HG03469 (cell line): ENCODE data around the gene POLD2.

Source experiments
- ATAC-seq: cut with Tn5 transposase; IDR thresholded peaks from one replicate; pipeline ENCODE4 v1.9.1; 2021; ENCODE audit warnings: mild to moderate bottlenecking, moderate library complexity, moderate number of reproducible peaks; ENCODE audit not compliant: unreplicated experiment

The POLD2 gene

GRCh38 chr7:44084701-44085100 is 38.6 kb downstream of the POLD2 start:
- ATAC-seq = no peak

DNA sequence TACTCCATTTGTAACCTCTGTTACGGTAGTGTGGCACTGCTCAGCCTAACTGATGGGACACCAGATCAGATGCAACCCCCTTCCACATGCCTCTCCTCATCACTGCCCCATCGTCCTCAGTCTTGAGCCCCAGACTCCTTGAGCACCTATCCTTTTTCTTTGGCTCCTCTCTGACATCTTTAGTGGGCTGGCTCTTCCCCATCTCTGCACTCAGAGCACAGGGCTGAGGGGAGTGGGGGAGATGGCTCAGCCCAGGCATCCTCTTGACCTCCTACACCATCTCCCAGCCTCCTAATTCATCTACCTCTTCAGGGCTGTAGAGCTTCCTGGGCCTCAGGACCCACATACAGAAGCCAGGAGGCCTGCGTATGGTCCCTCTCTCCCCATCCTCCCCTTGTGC is 39.6 kb downstream of the POLD2 start:
- no peak for ATAC-seq

- ATAC-seq = peak; percentile 72
Observed at GRCh38 chr7:44082541-44083207, 40.7 kb downstream of the POLD2 start.

GRCh38 chr7:44081266-44081748 is 42.0 kb downstream of the POLD2 start:
- no peak for ATAC-seq

GRCh38 chr7:44080686-44081265 is 42.6 kb downstream of the POLD2 start:
- no peak for ATAC-seq

GRCh38 chr7:44080118-44080517 is 43.2 kb downstream of the POLD2 start:
- ATAC-seq = no peak

DNA sequence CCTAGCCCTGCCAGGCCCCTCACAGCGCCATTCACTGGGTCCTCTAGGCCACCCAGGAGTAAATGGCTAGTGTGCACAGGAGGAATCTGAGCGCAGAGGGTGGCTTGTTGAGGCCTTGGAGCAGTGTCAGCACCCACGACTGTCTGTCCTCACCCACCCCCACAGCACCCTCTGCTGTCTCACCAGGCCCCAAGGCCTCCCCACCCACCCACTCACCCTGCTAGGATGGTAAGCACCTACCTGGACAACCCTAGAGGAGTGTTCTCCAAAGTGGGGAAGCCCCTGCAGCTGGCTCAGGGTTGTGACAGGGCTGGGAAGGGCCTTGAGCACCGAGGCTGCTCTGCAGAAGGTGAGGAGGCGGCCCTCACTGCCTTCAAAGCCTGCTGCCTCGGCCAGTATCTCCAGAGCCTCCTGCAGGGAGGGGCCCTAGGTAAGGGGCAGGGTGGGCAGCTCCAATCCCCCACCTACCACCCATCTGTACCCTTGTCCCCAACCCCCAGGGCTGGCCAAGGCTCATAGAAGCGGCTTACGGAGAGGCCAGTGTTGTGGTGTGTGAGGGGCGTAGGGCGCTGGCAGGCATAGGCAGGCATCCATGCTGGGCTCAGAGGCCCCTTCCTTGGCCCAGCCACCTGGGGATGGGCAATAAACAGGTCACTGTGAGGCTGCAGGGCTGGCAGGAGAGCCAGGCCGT is 43.9 kb downstream of the POLD2 start:
- no peak for ATAC-seq

GRCh38 chr7:44078521-44078920 is 44.8 kb downstream of the POLD2 start:
- ATAC-seq = no peak

DNA sequence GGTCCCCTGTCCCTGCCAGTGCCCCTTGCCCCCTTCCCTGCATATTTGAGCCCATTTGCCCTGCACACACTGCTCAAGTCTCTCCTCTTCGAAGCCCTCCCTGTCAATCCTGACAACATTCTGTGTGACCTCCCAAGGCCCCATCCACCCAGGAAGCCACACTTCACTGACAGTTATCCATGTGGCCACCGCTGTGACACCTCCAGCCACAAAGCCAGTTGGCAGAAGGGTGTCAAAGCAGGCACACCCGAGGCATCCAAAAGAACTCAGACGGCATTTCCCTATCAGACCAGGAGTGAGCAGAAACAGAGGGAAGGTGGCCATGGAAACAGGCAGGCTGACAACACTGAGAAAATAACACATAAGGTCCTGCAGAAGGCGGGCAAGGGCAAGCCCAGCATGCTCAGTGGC is 45.7 kb downstream of the POLD2 start:
- no peak for ATAC-seq

DNA sequence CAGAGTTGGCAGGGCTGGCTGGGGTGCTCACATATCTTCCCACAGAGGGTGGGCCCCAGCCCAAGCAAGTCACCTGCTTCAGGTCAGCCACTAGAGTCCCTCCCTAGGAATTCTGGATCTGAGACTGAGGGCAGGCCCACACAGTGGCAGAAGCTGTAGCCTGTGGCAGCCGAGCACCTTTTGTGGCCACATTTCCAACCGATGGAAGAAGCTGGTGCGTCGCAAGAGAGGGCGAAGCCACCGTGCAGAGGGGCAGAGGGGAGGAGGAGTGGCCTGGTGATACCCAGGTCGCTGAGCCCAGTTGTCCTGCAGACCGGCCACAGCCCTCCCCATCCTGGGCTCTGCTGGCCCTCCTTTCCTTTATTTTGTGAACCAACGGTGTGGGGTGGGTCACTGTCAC is 46.3 kb downstream of the POLD2 start:
- ATAC-seq = no peak

DNA sequence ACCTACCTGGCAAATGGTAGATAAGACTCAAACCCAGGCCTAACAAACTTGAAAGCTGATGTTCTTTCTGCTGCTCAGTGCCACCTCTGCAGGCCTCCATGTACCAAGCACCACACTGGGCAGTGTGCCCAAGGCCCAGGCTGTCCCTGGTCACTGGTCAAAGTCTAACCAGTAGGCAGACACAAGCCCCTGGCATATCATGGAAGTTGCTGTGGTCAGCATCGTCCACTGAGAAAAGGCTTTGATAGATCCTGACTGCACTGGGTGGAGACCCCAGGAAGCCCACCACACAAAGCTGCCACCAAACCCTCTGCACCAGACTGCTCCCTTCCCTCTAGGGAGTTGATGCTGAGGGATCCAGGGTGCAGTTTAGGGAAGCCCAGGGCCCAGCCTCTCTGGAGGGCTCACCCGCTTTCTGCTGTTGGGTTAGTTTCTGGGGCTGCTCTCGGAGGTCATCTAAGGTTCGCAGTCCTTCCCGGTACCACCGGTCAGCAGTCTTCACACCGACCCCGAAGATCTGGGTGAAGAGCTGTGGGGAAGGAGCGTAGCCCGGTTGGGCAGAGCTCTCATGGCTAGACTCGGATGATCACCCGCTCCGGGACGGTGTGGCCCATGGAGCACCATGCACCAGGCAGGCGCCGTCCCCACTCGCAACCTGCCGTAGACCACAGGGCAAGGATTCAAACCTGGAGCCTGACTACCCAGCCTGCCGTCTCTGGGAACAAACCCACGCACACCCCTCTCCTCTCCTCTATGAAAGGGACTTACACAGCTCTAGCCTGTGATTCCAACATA is 47.0 kb downstream of the POLD2 start:
- ATAC-seq = no peak

DNA sequence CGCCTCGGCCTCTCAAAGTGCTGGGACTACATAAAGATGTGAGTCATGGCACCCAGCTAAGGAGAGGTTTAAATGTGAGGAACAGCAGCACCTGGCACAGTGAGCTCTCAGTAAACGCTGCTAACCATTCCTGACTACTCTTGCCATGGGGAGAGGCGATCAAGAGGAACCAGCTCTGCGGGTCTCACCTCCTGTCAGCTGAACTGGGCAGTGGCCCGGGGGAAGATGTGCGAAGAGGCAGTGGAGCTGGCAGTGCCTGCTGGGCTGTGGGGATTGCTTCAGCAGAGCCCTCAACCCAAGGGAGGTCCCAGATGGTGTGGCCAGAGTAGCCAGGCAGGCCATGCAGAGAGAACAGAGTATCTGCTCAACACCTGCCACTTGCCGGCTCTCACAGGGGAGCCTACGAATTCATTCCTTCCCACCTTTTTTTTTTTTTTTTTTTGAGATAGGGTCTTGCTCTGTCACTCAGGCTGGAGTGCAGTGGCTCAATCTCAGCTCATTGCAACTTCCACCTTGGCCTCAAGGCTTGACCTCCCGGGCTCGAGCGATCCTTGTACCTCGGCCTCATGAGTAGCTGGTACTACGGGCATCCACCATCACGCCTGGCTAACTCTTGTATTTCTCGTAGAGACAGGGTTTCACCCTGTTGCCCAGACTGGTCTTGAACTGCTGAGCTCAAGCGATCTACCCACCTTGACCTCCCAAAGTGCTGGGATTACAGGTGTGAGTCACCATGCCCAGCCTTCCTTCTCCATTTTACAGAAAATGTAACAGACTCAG is 47.9 kb downstream of the POLD2 start:
- ATAC-seq = no peak

- no peak for ATAC-seq
Observed at GRCh38 chr7:44074349-44074695, 49.0 kb downstream of the POLD2 start.

DNA sequence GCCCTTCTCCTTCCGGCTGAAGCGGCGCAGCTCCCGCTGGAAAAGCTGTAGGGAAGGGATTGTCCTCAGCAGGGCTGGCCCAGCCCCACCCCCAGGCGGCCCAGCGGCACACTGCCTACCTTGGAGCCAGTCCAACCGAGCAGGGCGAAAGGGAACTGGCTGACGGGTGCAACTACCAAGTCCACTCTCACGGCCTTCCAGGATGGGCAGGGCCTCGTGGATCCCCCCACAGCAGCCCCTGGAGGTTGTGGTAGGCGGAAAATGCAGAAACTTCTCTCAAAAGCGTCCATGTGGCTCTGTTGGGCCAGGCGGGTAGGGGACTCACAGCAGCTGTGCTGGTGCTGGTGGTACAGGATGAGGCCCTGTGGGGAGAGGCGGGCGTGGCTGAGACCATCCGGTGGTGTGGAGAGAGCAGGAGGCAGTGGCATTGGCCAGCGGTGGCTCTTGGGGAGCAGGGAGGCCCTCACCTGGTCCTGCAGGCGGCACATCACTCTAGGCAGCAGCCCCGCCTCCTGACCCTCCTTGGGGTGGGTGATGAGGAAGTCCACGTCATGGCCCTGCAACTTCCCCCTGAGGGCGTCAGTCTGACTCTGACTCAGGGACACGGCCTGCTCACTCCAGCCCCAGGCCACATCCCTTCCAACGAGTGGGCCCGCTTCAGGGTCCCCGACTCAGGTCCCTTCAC is 49.5 kb downstream of the POLD2 start:
- no peak for ATAC-seq

GRCh38 chr7:44072364-44073231 is 50.8 kb downstream of the POLD2 start:
- no peak for ATAC-seq

DNA sequence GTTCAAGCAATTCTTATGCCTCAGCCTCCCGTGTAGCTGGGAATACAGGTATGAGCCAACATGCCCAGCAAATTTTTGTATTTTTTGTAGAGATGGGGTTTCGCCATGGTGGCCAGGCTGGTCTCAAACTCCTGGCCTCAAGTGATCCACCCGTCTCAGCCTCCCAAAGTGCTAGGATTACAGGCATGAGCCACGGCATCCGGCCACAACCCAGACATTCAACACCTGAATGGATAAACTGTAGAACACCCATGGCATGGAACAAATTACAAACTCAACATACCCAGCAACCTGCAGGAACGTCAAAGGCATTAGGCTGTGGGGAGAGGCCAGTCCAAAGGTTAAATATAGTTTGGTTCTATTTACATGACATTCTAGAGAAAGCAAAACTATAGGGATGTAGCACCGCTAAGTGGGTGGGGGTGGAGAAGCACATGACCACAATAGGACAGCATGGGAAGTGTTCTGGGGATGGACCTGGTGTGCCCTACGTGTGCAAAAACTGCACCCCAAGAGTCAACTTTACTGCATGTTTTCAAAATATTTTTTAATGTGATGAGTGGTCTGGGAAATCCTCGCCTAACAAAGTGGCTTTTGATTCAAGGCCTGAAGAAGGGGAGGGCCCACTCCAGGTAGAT is 51.5 kb downstream of the POLD2 start:
- no peak for ATAC-seq

DNA sequence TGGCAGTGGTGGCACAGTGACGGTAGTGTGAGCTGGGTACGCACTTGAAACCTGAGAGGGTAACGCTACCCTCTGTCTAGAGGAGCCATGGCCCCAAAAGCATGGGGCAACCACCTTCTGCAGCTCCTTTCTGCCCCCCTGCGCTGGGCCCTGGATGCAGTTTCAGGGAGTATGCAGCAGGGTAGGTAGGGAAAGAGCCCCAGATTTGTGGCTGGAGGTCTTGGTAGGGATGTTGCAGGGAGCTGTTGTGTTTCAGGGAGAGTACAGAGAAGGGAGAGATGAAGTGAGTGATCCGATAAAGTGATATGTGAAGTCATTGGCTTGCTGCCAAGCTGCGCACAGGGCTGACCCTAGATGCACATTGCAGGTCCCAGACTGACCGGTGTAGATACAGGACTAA is 55.3 kb downstream of the POLD2 start:
- no peak for ATAC-seq

- ATAC-seq = no peak
Observed at GRCh38 chr7:44067064-44067951, 56.0 kb downstream of the POLD2 start.
